Colonic mucosa (tissue), 4 donors: ENCODE measurements around the gene TNKS2. TPM values are rescaled to one million over a fixed set of nuclear protein-coding genes. Genes with fewer than 3 reads are reported as not detected.

Experiments used
- DNase-seq: peaks from one replicate; pipeline ENCODE4 v3.0.0-alpha.2; 2020
- H3K27ac ChIP-seq: fragments of 200-600 bp; one replicate; pipeline ENCODE4 v1.8.0; 2021
- H3K27me3 ChIP-seq: fragments of 200-600 bp; one replicate; pipeline ENCODE4 v1.8.0; 2021
- H3K36me3 ChIP-seq: fragments of 200-600 bp; one replicate; pipeline ENCODE4 v1.8.0; 2021
- H3K4me1 ChIP-seq: fragments of 200-600 bp; one replicate; pipeline ENCODE4 v1.8.0; 2021; ENCODE audit warnings: mild to moderate bottlenecking
- H3K4me3 ChIP-seq: fragments of 200-600 bp; one replicate; pipeline ENCODE4 v1.8.0; 2021
- H3K9ac ChIP-seq, 2 donors: one replicate each; pipeline ENCODE4 v1.7.0; 2013; ENCODE audit warnings: control low read depth in 2 of 2, low read depth in 2 of 2, low read length in 2 of 2
- H3K9me3 ChIP-seq: fragments of 200-600 bp; one replicate; pipeline ENCODE4 v1.8.0; 2021
- intact Hi-C: fragments of 100-400 bp; cut with DNase I; formaldehyde crosslinking; loops from one replicate; pipeline ENCODE4 v1.14.1; 2022
- total RNA-seq, 2 donors: library from RNA; stranded (reverse); fragmentation: NEBNext Ultra II Directional in 1 of 2; extraction: Animal tissue kit (Norgen Biotek cat#: 25700) in 1 of 2; gene quantifications; one replicate each; pipeline ENCODE4 v1.2.1, GENCODE V29; 2021
- TF ChIP-seq, protein P1 (sequence below): fragments of 200-600 bp; IDR thresholded peaks from one replicate; pipeline ENCODE4 v1.8.0; 2022; ENCODE audit warnings: antibody characterized with exemption, mild to moderate bottlenecking
- donor health status: healthy.
- donor health status: DM: no; HTN: no; CAD: no.
- donor health status: DM: no; HTN: no; CAD: no.

TNKS2 gene
- total RNA-seq, 2 donors from 2014 or later: 19.3 to 34.1 TPM

DNA sequence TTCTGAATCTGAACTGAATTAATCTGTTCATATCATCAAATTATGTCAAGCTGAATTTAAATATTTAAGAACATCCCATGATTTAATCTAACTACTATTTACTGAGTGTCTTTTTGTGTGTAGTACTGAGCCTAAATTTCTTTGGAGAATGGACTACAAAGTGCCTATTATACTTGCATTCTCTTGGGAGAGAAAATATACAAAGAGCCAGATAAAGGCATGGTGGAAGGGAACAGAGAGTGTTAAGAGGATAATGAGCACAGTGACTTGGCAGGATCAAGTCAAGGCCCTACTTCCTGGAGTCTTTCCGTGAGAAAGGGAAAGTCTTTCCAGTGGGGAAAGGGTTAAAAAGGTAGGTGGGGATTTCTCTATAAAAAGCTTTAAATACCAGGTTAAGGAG lies 15.0 kb downstream of the TNKS2 start:
- intact Hi-C loops: no loop called here
- no peaks in the 10 kb centered on the region for H3K4me1 ChIP-seq
- no peak for DNase-seq
- no peaks in the 10 kb centered on the region for H3K36me3 ChIP-seq
- H3K27ac ChIP-seq: no peak overlapping the region
- TF ChIP-seq, protein P1, sequence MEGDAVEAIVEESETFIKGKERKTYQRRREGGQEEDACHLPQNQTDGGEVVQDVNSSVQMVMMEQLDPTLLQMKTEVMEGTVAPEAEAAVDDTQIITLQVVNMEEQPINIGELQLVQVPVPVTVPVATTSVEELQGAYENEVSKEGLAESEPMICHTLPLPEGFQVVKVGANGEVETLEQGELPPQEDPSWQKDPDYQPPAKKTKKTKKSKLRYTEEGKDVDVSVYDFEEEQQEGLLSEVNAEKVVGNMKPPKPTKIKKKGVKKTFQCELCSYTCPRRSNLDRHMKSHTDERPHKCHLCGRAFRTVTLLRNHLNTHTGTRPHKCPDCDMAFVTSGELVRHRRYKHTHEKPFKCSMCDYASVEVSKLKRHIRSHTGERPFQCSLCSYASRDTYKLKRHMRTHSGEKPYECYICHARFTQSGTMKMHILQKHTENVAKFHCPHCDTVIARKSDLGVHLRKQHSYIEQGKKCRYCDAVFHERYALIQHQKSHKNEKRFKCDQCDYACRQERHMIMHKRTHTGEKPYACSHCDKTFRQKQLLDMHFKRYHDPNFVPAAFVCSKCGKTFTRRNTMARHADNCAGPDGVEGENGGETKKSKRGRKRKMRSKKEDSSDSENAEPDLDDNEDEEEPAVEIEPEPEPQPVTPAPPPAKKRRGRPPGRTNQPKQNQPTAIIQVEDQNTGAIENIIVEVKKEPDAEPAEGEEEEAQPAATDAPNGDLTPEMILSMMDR: no peak
- H3K4me3 ChIP-seq: no peak overlapping the region
- no peak overlapping the region for H3K9ac ChIP-seq
- no peaks in the 10 kb centered on the region for H3K27me3 ChIP-seq
- H3K9me3 ChIP-seq: no peaks in the 10 kb centered on the region

GRCh38 chr10:91816981-91817380 lies 18.8 kb downstream of the TNKS2 start:
- no peak for DNase-seq
- Histone ChIP-seq H3K4me3 (no peak overlapping the region), H3K27me3 (no peaks in the 10 kb centered on the region), H3K36me3 (no peaks in the 10 kb centered on the region), H3K4me1 (no peaks in the 10 kb centered on the region), H3K9me3 (no peaks in the 10 kb centered on the region), H3K9ac (no peak overlapping the region), H3K27ac (no peak overlapping the region)
- intact Hi-C loops: no loop called here
- TF ChIP-seq, protein P1: no peak

GRCh38 chr10:91820144-91820543 lies 21.9 kb downstream of the TNKS2 start:
- Histone ChIP-seq H3K27me3 (no peaks in the 10 kb centered on the region), H3K4me3 (no peak overlapping the region), H3K9me3 (no peaks in the 10 kb centered on the region), H3K4me1 (no peaks in the 10 kb centered on the region), H3K36me3 (no peaks in the 10 kb centered on the region), H3K9ac (no peak overlapping the region), H3K27ac (no peak overlapping the region)
- TF ChIP-seq, protein P1: no peak
- intact Hi-C loops: loop anchor here (5.0 kb wide), 1 partner anchor 42 kb away; no protein-coding TSS in a partner anchor
- no peak for DNase-seq

- no peaks in the 10 kb centered on the region for H3K27me3 ChIP-seq
- no peaks in the 10 kb centered on the region for H3K4me1 ChIP-seq
- H3K27ac ChIP-seq: no peak overlapping the region
- H3K4me3 ChIP-seq: no peak overlapping the region
- H3K9ac ChIP-seq: no peak overlapping the region
- no peaks in the 10 kb centered on the region for H3K9me3 ChIP-seq
- TF ChIP-seq, protein P1: no peak
- no peak for DNase-seq
- no peaks in the 10 kb centered on the region for H3K36me3 ChIP-seq
- intact Hi-C loops: loop anchor here (5.0 kb wide), 1 partner anchor 38 kb away; no protein-coding TSS in a partner anchor
Measured at GRCh38 chr10:91824076-91824475, 25.9 kb downstream of the TNKS2 start.

- Histone ChIP-seq H3K9ac (no peak overlapping the region), H3K36me3 (no peaks in the 10 kb centered on the region), H3K27me3 (no peaks in the 10 kb centered on the region), H3K27ac (no peak overlapping the region), H3K4me1 (no peaks in the 10 kb centered on the region), H3K4me3 (no peak overlapping the region), H3K9me3 (no peaks in the 10 kb centered on the region)
- intact Hi-C loops: no loop called here
- TF ChIP-seq, protein P1: no peak
- no peak for DNase-seq
Measured at GRCh38 chr10:91829268-91829667, 31.0 kb downstream of the TNKS2 start.
